C4-2B (cell line): ENCODE measurements around the gene TMPRSS15.

Source experiments
- ZFX ChIP-seq: fragments of 450-650 bp; IDR thresholded peaks from 2 replicates; pipeline ENCODE4 v1.6.1; 2017
- TF ChIP-seq, protein P1 (sequence below): fragments of 450-650 bp; conservative IDR thresholded peaks from 2 replicates; pipeline ENCODE4 v1.5.1; 2017; ENCODE audit warnings: mild to moderate bottlenecking

DNA sequence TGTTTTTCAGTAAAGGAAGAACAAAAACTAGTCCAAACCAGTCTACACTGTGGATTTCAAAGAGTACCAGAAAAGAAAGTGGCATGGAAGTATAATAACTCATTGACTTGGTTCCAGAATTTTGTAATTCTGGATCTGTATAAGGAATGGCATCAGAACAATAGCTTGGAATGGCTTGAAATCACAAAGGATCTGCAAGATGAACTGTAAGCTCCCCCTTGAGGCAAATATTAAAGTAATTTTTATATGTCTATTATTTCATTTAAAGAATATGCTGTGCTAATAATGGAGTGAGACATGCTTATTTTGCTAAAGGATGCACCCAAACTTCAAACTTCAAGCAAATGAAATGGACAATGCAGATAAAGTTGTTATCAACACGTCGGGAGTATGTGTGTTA is 137.6 kb downstream of the TMPRSS15 start:
- TF ChIP-seq, protein P1, sequence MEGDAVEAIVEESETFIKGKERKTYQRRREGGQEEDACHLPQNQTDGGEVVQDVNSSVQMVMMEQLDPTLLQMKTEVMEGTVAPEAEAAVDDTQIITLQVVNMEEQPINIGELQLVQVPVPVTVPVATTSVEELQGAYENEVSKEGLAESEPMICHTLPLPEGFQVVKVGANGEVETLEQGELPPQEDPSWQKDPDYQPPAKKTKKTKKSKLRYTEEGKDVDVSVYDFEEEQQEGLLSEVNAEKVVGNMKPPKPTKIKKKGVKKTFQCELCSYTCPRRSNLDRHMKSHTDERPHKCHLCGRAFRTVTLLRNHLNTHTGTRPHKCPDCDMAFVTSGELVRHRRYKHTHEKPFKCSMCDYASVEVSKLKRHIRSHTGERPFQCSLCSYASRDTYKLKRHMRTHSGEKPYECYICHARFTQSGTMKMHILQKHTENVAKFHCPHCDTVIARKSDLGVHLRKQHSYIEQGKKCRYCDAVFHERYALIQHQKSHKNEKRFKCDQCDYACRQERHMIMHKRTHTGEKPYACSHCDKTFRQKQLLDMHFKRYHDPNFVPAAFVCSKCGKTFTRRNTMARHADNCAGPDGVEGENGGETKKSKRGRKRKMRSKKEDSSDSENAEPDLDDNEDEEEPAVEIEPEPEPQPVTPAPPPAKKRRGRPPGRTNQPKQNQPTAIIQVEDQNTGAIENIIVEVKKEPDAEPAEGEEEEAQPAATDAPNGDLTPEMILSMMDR: peak; percentile 28
- no peak for TF ChIP-seq ZFX
